ENCODE results near the gene FASLG. TPM values are rescaled to one million over a fixed set of nuclear protein-coding genes. Genes with fewer than 3 reads are reported as not detected.
"Not testable (repeated sequence)": the region's sequence is repeated elsewhere in the genome, so short reads cannot be mapped to it uniquely, and the experiment has no call there.

FASLG gene
- 10 to 100 TPM; 11.8 to 12.5 TPM for total RNA-seq

DNA sequence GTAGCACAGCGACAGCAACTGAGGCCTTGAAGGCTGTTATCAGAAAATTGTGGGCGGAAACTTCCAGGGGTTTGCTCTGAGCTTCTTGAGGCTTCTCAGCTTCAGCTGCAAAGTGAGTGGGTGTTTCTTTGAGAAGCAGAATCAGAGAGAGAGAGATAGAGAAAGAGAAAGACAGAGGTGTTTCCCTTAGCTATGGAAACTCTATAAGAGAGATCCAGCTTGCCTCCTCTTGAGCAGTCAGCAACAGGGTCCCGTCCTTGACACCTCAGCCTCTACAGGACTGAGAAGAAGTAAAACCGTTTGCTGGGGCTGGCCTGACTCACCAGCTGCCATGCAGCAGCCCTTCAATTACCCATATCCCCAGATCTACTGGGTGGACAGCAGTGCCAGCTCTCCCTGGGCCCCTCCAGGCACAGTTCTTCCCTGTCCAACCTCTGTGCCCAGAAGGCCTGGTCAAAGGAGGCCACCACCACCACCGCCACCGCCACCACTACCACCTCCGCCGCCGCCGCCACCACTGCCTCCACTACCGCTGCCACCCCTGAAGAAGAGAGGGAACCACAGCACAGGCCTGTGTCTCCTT is at the start of gene FASLG:
Gene FASLG (plus strand): TSS at position 233 of the 583 bp plus-strand sequence. CDS start 99 bp downstream, at position 332.
- H3K4me1 Mint-ChIP-seq, result peaks cover 70% of the 10 kb centered on the region
- DNase-seq, result peak; percentile 70
- H3K4me3 Mint-ChIP-seq, result peak within 1 kb of the TSS; percentile 84
- peaks cover 10% of the 10 kb centered on the region for H3K9me3 Mint-ChIP-seq
- peaks cover 31% of the 10 kb centered on the region for H3K36me3 Mint-ChIP-seq
- H3K27ac Mint-ChIP-seq, result peak within 1 kb of the TSS; percentile 89
- H3K27me3 Mint-ChIP-seq, result peaks cover 32% of the 10 kb centered on the region

- H3K4me1 Mint-ChIP-seq, result peaks cover 7% of the 10 kb centered on the region
- DNase-seq, result no peak
- H3K36me3 Mint-ChIP-seq, result peaks cover 25% of the 10 kb centered on the region
- H3K9me3 Mint-ChIP-seq, result no peaks in the 10 kb centered on the region
- H3K4me3 Mint-ChIP-seq, result no peak overlapping the region
- no peaks in the 10 kb centered on the region for H3K27me3 Mint-ChIP-seq
- H3K27ac Mint-ChIP-seq, result no peak overlapping the region
Measured at GRCh38 chr1:172609528-172609927, 49.4 kb upstream of the FASLG start.

GRCh38 chr1:172612478-172612877 is 46.4 kb upstream of the FASLG start:
- no peak overlapping the region for H3K4me3 Mint-ChIP-seq
- H3K36me3 Mint-ChIP-seq, result peaks cover 25% of the 10 kb centered on the region
- H3K27me3 Mint-ChIP-seq, result no peaks in the 10 kb centered on the region
- H3K27ac Mint-ChIP-seq, result no peak overlapping the region
- H3K9me3 Mint-ChIP-seq, result peaks cover 2% of the 10 kb centered on the region
- DNase-seq, result no peak
- H3K4me1 Mint-ChIP-seq, result peaks cover 3% of the 10 kb centered on the region

- DNase-seq, result no peak
- peaks cover 2% of the 10 kb centered on the region for H3K4me1 Mint-ChIP-seq
- no peak overlapping the region for H3K4me3 Mint-ChIP-seq
- peaks cover 28% of the 10 kb centered on the region for H3K36me3 Mint-ChIP-seq
- no peaks in the 10 kb centered on the region for H3K27me3 Mint-ChIP-seq
- peaks cover 7% of the 10 kb centered on the region for H3K9me3 Mint-ChIP-seq
- H3K27ac Mint-ChIP-seq, result no peak overlapping the region
Measured at GRCh38 chr1:172613294-172613693, 45.6 kb upstream of the FASLG start.

GRCh38 chr1:172616195-172616594 is 42.7 kb upstream of the FASLG start:
- no peaks in the 10 kb centered on the region for H3K27me3 Mint-ChIP-seq
- H3K36me3 Mint-ChIP-seq, result peaks cover 19% of the 10 kb centered on the region
- no peak for DNase-seq
- H3K4me3 Mint-ChIP-seq, result no peak overlapping the region
- H3K27ac Mint-ChIP-seq, result no peak overlapping the region
- no peaks in the 10 kb centered on the region for H3K4me1 Mint-ChIP-seq
- peaks cover 26% of the 10 kb centered on the region for H3K9me3 Mint-ChIP-seq

GRCh38 chr1:172616636-172617035 is 42.3 kb upstream of the FASLG start:
- peaks cover 18% of the 10 kb centered on the region for H3K36me3 Mint-ChIP-seq
- H3K27ac Mint-ChIP-seq, result no peak overlapping the region
- DNase-seq, result no peak
- no peak overlapping the region for H3K4me3 Mint-ChIP-seq
- H3K4me1 Mint-ChIP-seq, result no peaks in the 10 kb centered on the region
- no peaks in the 10 kb centered on the region for H3K27me3 Mint-ChIP-seq
- peaks cover 30% of the 10 kb centered on the region for H3K9me3 Mint-ChIP-seq

DNA sequence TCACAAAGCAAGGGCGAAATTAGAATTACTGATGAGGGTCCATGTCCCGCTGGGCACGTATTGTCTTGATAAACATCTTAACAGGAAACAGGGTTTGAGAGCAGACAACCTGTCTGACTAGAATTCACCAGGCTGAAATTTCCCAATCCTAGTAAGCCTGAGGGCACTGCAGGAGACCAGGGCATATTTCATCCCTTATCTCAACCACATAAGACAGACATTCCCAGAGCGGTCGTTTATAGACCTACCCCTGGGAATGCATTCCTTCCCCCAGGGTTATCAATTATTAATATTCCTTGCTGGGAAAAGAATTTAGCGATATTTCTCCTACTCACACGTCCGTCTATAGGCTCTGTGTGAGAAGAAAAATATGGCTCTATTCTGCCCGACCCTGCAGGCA is 38.3 kb upstream of the FASLG start:
- Mint-ChIP-seq H3K9me3 (peaks cover 30% of the 10 kb centered on the region), H3K36me3 (peaks cover 18% of the 10 kb centered on the region)
- H3K27ac Mint-ChIP-seq, H3K27me3 Mint-ChIP-seq, H3K4me3 Mint-ChIP-seq, DNase-seq, H3K4me1 Mint-ChIP-seq: not testable (repeated sequence)

- H3K27ac Mint-ChIP-seq, result no peak overlapping the region
- H3K27me3 Mint-ChIP-seq, result peaks cover 9% of the 10 kb centered on the region
- DNase-seq, result no peak
- peaks cover 16% of the 10 kb centered on the region for H3K36me3 Mint-ChIP-seq
- no peak overlapping the region for H3K4me3 Mint-ChIP-seq
- H3K9me3 Mint-ChIP-seq, result peaks cover 28% of the 10 kb centered on the region
- H3K4me1 Mint-ChIP-seq, result peaks cover 7% of the 10 kb centered on the region
Measured at GRCh38 chr1:172622541-172622940, 36.4 kb upstream of the FASLG start.

DNA sequence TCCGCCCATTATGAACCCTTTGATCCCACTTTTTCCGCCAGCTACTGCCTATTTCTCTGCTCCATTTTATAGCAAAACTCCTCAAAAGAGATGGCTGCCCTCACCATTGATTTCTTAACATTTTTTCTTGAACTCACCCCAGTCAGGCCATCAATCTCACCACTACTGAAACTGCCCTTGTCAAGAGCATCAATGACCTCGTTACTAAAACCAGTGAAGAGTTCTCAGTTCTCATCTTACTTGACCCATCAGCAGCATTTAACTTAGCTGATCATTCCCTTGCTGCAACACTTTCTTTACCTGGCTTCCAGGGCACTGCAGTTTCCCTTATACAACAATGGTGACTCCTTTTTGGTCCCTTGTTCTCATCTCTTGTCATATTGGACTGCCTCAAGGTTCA is 35.2 kb upstream of the FASLG start:
- Mint-ChIP-seq H3K36me3 (peaks cover 12% of the 10 kb centered on the region), H3K4me3 (no peak overlapping the region), H3K27ac (no peak overlapping the region), H3K9me3 (peaks cover 19% of the 10 kb centered on the region), H3K27me3 (peaks cover 9% of the 10 kb centered on the region), H3K4me1 (peaks cover 13% of the 10 kb centered on the region)
- no peak for DNase-seq

DNA sequence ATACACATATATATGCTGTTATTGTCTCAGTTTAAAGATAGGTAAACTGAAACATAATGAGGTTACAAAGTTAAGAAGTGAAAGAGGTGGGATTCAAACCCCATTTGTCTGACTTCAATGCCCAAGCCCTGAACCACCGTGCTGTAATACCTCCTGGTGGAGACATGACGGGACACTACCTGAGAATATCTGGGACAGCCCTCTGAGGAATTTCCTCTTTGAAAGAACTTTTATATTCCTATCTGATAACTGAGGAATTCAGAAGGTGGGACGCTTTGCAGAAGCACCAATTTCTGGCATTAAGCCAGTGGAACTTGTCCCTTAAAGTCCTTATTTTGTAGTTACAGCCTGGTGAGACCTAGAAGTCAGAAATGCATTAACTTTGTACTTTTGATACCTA is 32.1 kb upstream of the FASLG start:
- Mint-ChIP-seq H3K27ac (no peak overlapping the region), H3K9me3 (no peaks in the 10 kb centered on the region), H3K36me3 (peaks cover 2% of the 10 kb centered on the region), H3K4me1 (peaks cover 39% of the 10 kb centered on the region), H3K4me3 (no peak overlapping the region), H3K27me3 (peaks cover 27% of the 10 kb centered on the region)
- DNase-seq, result no peak

DNA sequence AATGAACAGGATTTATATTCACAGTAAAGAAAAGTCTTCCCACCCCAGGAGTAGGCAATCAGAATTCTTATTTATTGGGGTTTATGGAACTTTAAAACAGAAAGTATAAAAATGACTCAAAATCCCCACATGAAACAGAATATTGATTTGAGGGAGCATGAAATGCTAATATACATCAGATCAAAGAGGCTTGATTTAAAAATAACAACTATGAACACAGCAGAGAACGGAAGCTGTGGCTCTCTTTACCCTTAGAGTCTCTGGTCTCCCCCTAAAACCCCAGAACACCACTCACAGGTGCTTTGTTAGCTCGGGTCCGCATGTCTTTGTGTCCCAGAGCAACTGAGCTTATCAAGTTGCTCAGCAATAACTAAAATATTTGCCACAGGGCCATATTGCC is 31.2 kb upstream of the FASLG start:
- H3K4me3 Mint-ChIP-seq, result no peak overlapping the region
- H3K4me1 Mint-ChIP-seq, result peaks cover 39% of the 10 kb centered on the region
- no peaks in the 10 kb centered on the region for H3K36me3 Mint-ChIP-seq

DNA sequence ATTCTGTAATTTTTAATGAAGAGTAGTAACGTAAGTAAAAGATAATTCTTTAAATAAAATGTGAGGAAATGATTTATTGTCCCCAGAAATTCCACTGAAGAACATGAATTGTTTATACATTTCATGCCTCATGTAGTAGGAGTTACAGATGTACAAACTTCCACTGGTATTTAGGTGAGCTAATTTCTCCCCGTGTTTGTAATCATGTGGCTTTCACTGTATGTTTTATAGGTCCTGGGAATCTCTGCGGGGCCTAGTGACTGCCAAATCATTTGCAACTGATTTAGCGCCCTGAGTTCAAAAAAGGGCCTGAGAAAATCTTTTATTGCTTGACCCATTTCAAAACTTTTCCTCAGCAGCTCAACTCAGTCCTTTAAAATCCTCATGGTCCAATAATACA is 30.5 kb upstream of the FASLG start:
- Mint-ChIP-seq H3K36me3 (no peaks in the 10 kb centered on the region), H3K4me1 (peaks cover 41% of the 10 kb centered on the region), H3K27me3 (peaks cover 23% of the 10 kb centered on the region), H3K27ac (no peak overlapping the region), H3K4me3 (no peak overlapping the region), H3K9me3 (no peaks in the 10 kb centered on the region)
- DNase-seq, result no peak

More for the DNA sequence above, 31.2 kb upstream of the FASLG start:
- no peak overlapping the region for H3K27ac Mint-ChIP-seq
- DNase-seq, result no peak
- H3K9me3 Mint-ChIP-seq, result no peaks in the 10 kb centered on the region
- peaks cover 27% of the 10 kb centered on the region for H3K27me3 Mint-ChIP-seq

- Mint-ChIP-seq H3K9me3 (no peaks in the 10 kb centered on the region), H3K27ac (no peak overlapping the region), H3K4me1 (peaks cover 41% of the 10 kb centered on the region)
Measured at GRCh38 chr1:172629170-172629569, 29.7 kb upstream of the FASLG start.

DNA sequence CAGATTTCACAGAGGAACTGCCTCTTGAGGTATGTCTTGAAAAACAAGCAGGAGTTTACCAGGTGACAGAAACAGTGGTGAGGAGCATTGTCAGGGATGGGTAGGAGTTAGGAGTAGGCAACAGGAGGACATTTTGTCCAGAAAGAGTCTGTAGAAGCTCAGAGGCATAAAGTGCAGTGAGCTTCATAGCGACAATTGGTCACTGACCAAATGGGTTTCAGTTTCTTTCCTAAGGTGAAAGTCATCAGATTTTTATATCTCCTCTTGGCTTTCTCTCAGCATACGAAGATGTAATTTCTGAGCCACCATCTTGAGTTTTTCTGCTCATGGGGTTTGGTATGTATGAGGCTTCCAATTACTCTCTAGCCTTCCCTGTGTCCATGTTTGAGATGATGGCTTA is 29.3 kb upstream of the FASLG start:
- no peak overlapping the region for H3K4me3 Mint-ChIP-seq
- H3K27me3 Mint-ChIP-seq, result peaks cover 23% of the 10 kb centered on the region
- no peaks in the 10 kb centered on the region for H3K36me3 Mint-ChIP-seq
- H3K4me1 Mint-ChIP-seq, result peaks cover 41% of the 10 kb centered on the region
- no peak overlapping the region for H3K27ac Mint-ChIP-seq
- no peak for DNase-seq
- no peaks in the 10 kb centered on the region for H3K9me3 Mint-ChIP-seq

More at GRCh38 chr1:172629170-172629569, 29.7 kb upstream of the FASLG start:
- Mint-ChIP-seq H3K4me3 (no peak overlapping the region), H3K27me3 (peaks cover 23% of the 10 kb centered on the region), H3K36me3 (no peaks in the 10 kb centered on the region)
- DNase-seq, result no peak

- no peaks in the 10 kb centered on the region for H3K36me3 Mint-ChIP-seq
- DNase-seq, result no peak
- peaks cover 23% of the 10 kb centered on the region for H3K27me3 Mint-ChIP-seq
- H3K4me3 Mint-ChIP-seq, result no peak overlapping the region
- no peak overlapping the region for H3K27ac Mint-ChIP-seq
- no peaks in the 10 kb centered on the region for H3K9me3 Mint-ChIP-seq
- H3K4me1 Mint-ChIP-seq, result peaks cover 41% of the 10 kb centered on the region
Measured at GRCh38 chr1:172630056-172630818, 28.7 kb upstream of the FASLG start.

DNA sequence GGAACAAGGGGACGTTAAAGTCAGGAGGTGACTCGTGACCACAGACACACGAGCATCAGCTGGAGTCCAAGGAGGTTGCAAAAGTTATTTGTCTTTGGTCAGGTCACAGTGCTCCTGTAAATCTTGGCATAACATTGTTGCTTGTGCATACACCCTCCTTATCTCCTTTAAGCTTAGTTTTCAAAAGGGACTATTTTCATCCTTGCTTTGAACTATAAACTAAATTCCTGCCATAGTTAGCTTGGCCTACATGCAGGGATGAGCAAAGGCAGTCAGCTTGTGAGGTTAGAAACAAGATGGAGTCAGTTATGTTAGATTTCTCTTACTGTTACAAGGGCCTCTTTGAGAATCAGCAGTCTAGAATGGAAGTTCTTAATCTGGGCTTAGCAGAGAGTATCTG is 28.0 kb upstream of the FASLG start:
- H3K4me3 Mint-ChIP-seq, result no peak overlapping the region
- no peaks in the 10 kb centered on the region for H3K36me3 Mint-ChIP-seq
- H3K27ac Mint-ChIP-seq, result no peak overlapping the region
- H3K9me3 Mint-ChIP-seq, result no peaks in the 10 kb centered on the region
- no peak for DNase-seq
- peaks cover 21% of the 10 kb centered on the region for H3K27me3 Mint-ChIP-seq
- peaks cover 41% of the 10 kb centered on the region for H3K4me1 Mint-ChIP-seq

Measured in activated naive CD8-positive, alpha-beta T cell treated with anti-CD3 and anti-CD28 coated beads for 36 hours (primary cell).